ENCODE results near the gene ADAM33.

The ADAM33 gene

GRCh38 chr20:3681931-3682781, at the start of gene ADAM33:
ADAM33 (minus strand) TSS chr20:3682010; CDS start chr20:3682004, 6 bp downstream.
- H3K27me3 ChIP-seq (ENCODE audit: low read depth): no peaks in the 10 kb centered on the region
- no peaks in the 10 kb centered on the region for H3K9me3 ChIP-seq
- no peak for DNase-seq (ENCODE audit: low spot score in 2 of 2)
- in situ Hi-C loops (cut with MboI; ENCODE audit: low sequenced_read_pairs): no loop called here
- no peak within 1 kb of the TSS for H3K4me3 ChIP-seq
- H3K4me1 ChIP-seq: peaks cover 13% of the 10 kb centered on the region
- H3K36me3 ChIP-seq (replicated peaks): no peaks in the 10 kb centered on the region

GRCh38 chr20:3730803-3731672, 49.2 kb upstream of the ADAM33 start:
- in situ Hi-C loops (cut with MboI; ENCODE audit: low sequenced_read_pairs): no loop called here
- Histone ChIP-seq H3K4me1 (peaks cover 2% of the 10 kb centered on the region; the same call in 1 of the 2 replicates), H3K9me3 (no peaks in the 10 kb centered on the region), H3K4me3 (no peak overlapping the region), H3K36me3 (replicated peaks) (no peaks in the 10 kb centered on the region), H3K27me3 (ENCODE audit: low read depth) (peaks cover 11% of the 10 kb centered on the region)
- DNase-seq (ENCODE audit: low spot score in 2 of 2): no peak

GRCh38 chr20:3729811-3730540, 48.2 kb upstream of the ADAM33 start:
- in situ Hi-C loops (cut with MboI; ENCODE audit: low sequenced_read_pairs): no loop called here
- no peak for DNase-seq (ENCODE audit: low spot score in 2 of 2)
- Histone ChIP-seq H3K9me3 (no peaks in the 10 kb centered on the region), H3K36me3 (replicated peaks) (no peaks in the 10 kb centered on the region), H3K4me3 (no peak overlapping the region), H3K27me3 (ENCODE audit: low read depth) (peaks cover 15% of the 10 kb centered on the region), H3K4me1 (peaks cover 2% of the 10 kb centered on the region; the same call in 1 of the 2 replicates)

GRCh38 chr20:3729378-3729777, 47.6 kb upstream of the ADAM33 start:
- H3K4me3 ChIP-seq: no peak overlapping the region
- H3K27me3 ChIP-seq (ENCODE audit: low read depth): peaks cover 15% of the 10 kb centered on the region
- DNase-seq (ENCODE audit: low spot score in 2 of 2): no peak
- H3K36me3 ChIP-seq (replicated peaks): no peaks in the 10 kb centered on the region
- in situ Hi-C loops (cut with MboI; ENCODE audit: low sequenced_read_pairs): no loop called here
- peaks cover 2% of the 10 kb centered on the region; the same call in 1 of the 2 replicates for H3K4me1 ChIP-seq
- H3K9me3 ChIP-seq: no peaks in the 10 kb centered on the region

- in situ Hi-C loops (cut with MboI; ENCODE audit: low sequenced_read_pairs): no loop called here
- no peaks in the 10 kb centered on the region for H3K36me3 ChIP-seq (replicated peaks)
- H3K4me3 ChIP-seq: no peak overlapping the region
- no peaks in the 10 kb centered on the region for H3K9me3 ChIP-seq
- peaks cover 15% of the 10 kb centered on the region for H3K27me3 ChIP-seq (ENCODE audit: low read depth)
- no peak for DNase-seq (ENCODE audit: low spot score in 2 of 2)
- peaks cover 2% of the 10 kb centered on the region; the same call in 1 of the 2 replicates for H3K4me1 ChIP-seq
Observed at GRCh38 chr20:3728876-3729275, 47.1 kb upstream of the ADAM33 start.

GRCh38 chr20:3728354-3728753, 46.5 kb upstream of the ADAM33 start:
- peaks cover 2% of the 10 kb centered on the region; the same call in 1 of the 2 replicates for H3K4me1 ChIP-seq
- in situ Hi-C loops (cut with MboI; ENCODE audit: low sequenced_read_pairs): no loop called here

GRCh38 chr20:3727401-3728021, 45.7 kb upstream of the ADAM33 start:
- no peaks in the 10 kb centered on the region for H3K9me3 ChIP-seq
- DNase-seq (ENCODE audit: low spot score in 2 of 2): no peak
- no peak overlapping the region for H3K4me3 ChIP-seq
- no peaks in the 10 kb centered on the region for H3K4me1 ChIP-seq
- no peaks in the 10 kb centered on the region for H3K36me3 ChIP-seq (replicated peaks)
- in situ Hi-C loops (cut with MboI; ENCODE audit: low sequenced_read_pairs): no loop called here
- H3K27me3 ChIP-seq (ENCODE audit: low read depth): peaks cover 15% of the 10 kb centered on the region

More at GRCh38 chr20:3728354-3728753, 46.5 kb upstream of the ADAM33 start:
- H3K4me3 ChIP-seq: no peak overlapping the region
- H3K9me3 ChIP-seq: no peaks in the 10 kb centered on the region
- peaks cover 15% of the 10 kb centered on the region for H3K27me3 ChIP-seq (ENCODE audit: low read depth)
- DNase-seq (ENCODE audit: low spot score in 2 of 2): no peak
- H3K36me3 ChIP-seq (replicated peaks): no peaks in the 10 kb centered on the region

GRCh38 chr20:3724356-3724755, 42.5 kb upstream of the ADAM33 start:
- peaks cover 20% of the 10 kb centered on the region for H3K27me3 ChIP-seq (ENCODE audit: low read depth)

GRCh38 chr20:3723284-3723683, 41.5 kb upstream of the ADAM33 start:
- in situ Hi-C loops (cut with MboI; ENCODE audit: low sequenced_read_pairs): no loop called here

More at GRCh38 chr20:3724356-3724755, 42.5 kb upstream of the ADAM33 start:
- no peak for DNase-seq (ENCODE audit: low spot score in 2 of 2)
- Histone ChIP-seq H3K4me3 (no peak overlapping the region), H3K4me1 (no peaks in the 10 kb centered on the region), H3K36me3 (replicated peaks) (no peaks in the 10 kb centered on the region), H3K9me3 (no peaks in the 10 kb centered on the region)
- in situ Hi-C loops (cut with MboI; ENCODE audit: low sequenced_read_pairs): no loop called here

GRCh38 chr20:3721912-3722311, 40.1 kb upstream of the ADAM33 start:
- no peaks in the 10 kb centered on the region for H3K36me3 ChIP-seq (replicated peaks)
- H3K9me3 ChIP-seq: no peaks in the 10 kb centered on the region
- in situ Hi-C loops (cut with MboI; ENCODE audit: low sequenced_read_pairs): no loop called here
- peaks cover 13% of the 10 kb centered on the region for H3K27me3 ChIP-seq (ENCODE audit: low read depth)
- H3K4me1 ChIP-seq: no peaks in the 10 kb centered on the region
- no peak overlapping the region for H3K4me3 ChIP-seq
- no peak for DNase-seq (ENCODE audit: low spot score in 2 of 2)

More at GRCh38 chr20:3723284-3723683, 41.5 kb upstream of the ADAM33 start:
- no peak overlapping the region for H3K4me3 ChIP-seq
- no peak for DNase-seq (ENCODE audit: low spot score in 2 of 2)
- no peaks in the 10 kb centered on the region for H3K36me3 ChIP-seq (replicated peaks)
- H3K9me3 ChIP-seq: no peaks in the 10 kb centered on the region
- peaks cover 16% of the 10 kb centered on the region for H3K27me3 ChIP-seq (ENCODE audit: low read depth)
- no peaks in the 10 kb centered on the region for H3K4me1 ChIP-seq

GRCh38 chr20:3720626-3721025, 38.8 kb upstream of the ADAM33 start:
- Histone ChIP-seq H3K27me3 (ENCODE audit: low read depth) (peaks cover 5% of the 10 kb centered on the region), H3K4me3 (no peak overlapping the region), H3K4me1 (no peaks in the 10 kb centered on the region), H3K9me3 (no peaks in the 10 kb centered on the region), H3K36me3 (replicated peaks) (no peaks in the 10 kb centered on the region)
- in situ Hi-C loops (cut with MboI; ENCODE audit: low sequenced_read_pairs): no loop called here
- no peak for DNase-seq (ENCODE audit: low spot score in 2 of 2)

GRCh38 chr20:3720068-3720467, 38.3 kb upstream of the ADAM33 start:
- Histone ChIP-seq H3K36me3 (replicated peaks) (no peaks in the 10 kb centered on the region), H3K4me3 (no peak overlapping the region), H3K9me3 (no peaks in the 10 kb centered on the region), H3K4me1 (no peaks in the 10 kb centered on the region), H3K27me3 (ENCODE audit: low read depth) (peaks cover 5% of the 10 kb centered on the region)
- DNase-seq (ENCODE audit: low spot score in 2 of 2): no peak
- in situ Hi-C loops (cut with MboI; ENCODE audit: low sequenced_read_pairs): no loop called here

GRCh38 chr20:3719046-3719445, 37.2 kb upstream of the ADAM33 start:
- H3K4me3 ChIP-seq: no peak overlapping the region
- in situ Hi-C loops (cut with MboI; ENCODE audit: low sequenced_read_pairs): no loop called here
- H3K36me3 ChIP-seq (replicated peaks): no peaks in the 10 kb centered on the region
- no peaks in the 10 kb centered on the region for H3K4me1 ChIP-seq
- DNase-seq (ENCODE audit: low spot score in 2 of 2): no peak
- H3K27me3 ChIP-seq (ENCODE audit: low read depth): peaks cover 5% of the 10 kb centered on the region
- no peaks in the 10 kb centered on the region for H3K9me3 ChIP-seq

Data from HAP-1 (cell line).